Activated CD8-positive, alpha-beta memory T cell treated with anti-CD3 and anti-CD28 coated beads for 1 hour (primary cell): ENCODE results near the gene ITPR2.
"Not testable (repeated sequence)": the region's sequence is repeated elsewhere in the genome, so short reads cannot be mapped to it uniquely, and the experiment has no call there.

ENCODE experiments used
- DNase-seq, 2 donors: peaks; one replicate each; pipeline ENCODE4 v3.0.0-alpha.2; 2020; ENCODE audit warnings: low read depth in 1 of 2; ENCODE audit errors: extremely low read depth in 1 of 2

ITPR2 gene

DNA sequence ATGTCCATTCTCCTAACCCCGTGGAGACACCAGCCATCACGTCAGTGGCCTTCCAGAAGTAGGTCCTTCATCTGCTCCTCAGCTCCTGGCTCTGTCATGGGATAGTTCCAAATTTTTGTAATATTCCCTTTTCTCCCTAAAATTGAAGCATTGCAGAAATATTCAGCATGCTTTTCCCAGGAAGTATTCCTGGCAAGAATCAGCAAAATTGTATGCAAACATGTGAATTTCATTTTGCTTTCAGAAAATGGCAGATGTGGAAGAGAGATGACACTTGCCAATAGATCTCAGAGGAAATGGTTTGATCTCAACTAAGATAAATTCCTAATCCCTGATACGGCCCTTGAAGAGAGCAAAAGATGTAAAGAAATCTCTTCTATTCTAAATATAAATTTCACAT, 298.9 kb downstream of the ITPR2 start:
- no peak for DNase-seq

DNA sequence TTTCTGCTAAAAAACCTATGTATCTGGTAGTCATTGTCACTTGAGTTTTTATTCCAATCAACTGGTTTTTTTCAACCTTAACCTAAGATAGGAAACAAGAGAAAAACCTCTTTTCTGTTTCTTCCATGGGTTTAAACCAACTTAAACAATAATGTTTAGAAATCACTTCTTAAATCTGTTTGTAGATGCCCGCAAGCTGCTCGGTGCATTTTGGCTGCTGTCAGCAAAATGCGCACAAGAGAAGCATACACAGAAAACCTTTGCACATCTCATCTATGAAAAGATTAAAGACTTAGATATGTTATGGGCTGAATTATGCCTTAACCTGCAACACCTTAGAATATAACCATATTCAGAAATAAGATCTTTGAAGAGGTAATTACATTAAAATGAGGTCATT, 299.8 kb downstream of the ITPR2 start:
- no peak for DNase-seq

GRCh38 chr12:26530461-26530860, 302.5 kb downstream of the ITPR2 start:
- DNase-seq: no peak

- DNase-seq: no peak
Measured at GRCh38 chr12:26528943-26529342, 304.1 kb downstream of the ITPR2 start.

- no peak for DNase-seq
Measured at GRCh38 chr12:26527682-26528081, 305.3 kb downstream of the ITPR2 start.

DNA sequence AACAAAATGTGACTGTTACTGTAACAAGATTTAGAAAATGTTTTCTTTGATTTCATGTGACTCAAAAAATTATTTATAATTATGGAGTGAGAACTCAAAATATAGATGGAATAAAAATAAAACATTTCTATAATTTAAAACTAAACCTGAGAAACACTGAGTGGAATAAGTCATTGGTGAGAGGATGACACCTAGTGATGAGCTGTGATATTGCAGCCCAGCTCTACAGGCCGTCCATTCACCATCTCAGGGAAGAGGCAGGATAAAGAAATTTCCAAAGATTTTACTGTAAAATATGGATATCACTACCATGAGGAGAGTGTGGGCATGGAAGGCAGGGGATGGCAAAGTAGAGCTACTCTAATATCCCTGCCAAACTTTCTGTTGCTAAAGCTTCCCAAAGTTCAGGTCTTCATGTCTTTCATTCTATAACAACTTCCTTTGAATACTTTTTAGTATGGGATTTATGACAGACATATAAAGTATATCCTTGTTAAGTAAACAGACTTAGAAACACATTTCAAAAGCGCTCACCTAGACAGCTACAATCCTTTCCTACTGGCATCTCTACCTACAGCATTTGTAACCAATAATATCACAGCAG, 308.0 kb downstream of the ITPR2 start:
- DNase-seq: no peak

- no peak for DNase-seq
Measured at GRCh38 chr12:26523708-26524150, 309.3 kb downstream of the ITPR2 start.

GRCh38 chr12:26520869-26521268, 312.1 kb downstream of the ITPR2 start:
- DNase-seq: no peak

GRCh38 chr12:26520109-26520508, 312.9 kb downstream of the ITPR2 start:
- no peak for DNase-seq

DNA sequence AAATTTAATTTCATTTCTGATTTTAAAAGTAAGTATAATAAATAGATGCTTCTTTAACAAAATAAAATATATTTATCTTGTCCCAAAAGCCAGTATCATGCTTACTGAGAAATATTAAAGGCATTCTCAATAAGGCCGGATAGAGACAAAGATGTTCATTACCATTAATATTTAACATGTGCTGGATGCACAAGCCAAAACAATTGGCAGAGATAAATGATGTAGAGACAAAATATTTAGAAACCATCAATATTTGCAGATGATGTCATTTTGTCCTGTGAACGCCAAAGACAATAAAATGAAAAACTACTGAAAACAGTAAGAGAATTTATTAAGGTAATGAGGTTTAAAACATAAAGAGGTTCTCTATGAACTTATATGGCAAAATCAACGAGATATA, 313.5 kb downstream of the ITPR2 start:
- no peak for DNase-seq

- DNase-seq: not testable (repeated sequence)
Measured at GRCh38 chr12:26517320-26517719, 315.7 kb downstream of the ITPR2 start.

- no peak for DNase-seq
Measured at GRCh38 chr12:26514364-26514763, 318.6 kb downstream of the ITPR2 start.

DNA sequence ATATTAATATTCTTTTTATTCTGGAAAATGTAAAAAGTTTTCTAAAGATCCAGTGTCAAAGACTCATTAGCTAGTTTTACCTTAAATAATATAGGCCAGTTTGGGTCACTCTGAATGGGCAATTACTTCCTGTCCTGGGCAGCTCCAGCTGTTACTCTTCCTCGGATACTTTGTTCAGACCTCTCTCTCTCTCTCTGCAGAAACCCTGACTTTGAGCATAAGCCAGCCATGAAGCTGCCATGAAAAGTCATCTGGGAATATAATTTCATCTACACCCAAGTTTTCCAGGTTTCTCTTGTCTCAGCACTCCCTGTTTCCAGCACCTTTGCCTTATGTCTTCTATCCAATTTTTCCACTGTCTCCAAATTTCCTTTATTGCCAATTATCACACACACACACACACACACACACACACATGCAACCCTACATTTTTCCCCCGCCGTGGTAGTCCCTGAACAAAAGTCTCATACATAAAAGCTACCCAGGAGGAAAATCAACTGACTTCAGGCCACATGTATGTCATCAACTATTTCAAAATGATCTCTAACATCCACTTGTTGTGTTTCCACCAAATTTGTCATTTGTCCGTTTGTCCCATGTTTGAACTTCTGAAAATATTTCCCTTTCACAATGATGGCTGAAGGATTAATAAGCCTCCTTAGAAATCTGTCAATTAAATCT, 319.5 kb downstream of the ITPR2 start:
- no peak for DNase-seq

GRCh38 chr12:26512213-26512612, 320.8 kb downstream of the ITPR2 start:
- DNase-seq: no peak

GRCh38 chr12:26510354-26510674, 322.7 kb downstream of the ITPR2 start:
- no peak for DNase-seq

GRCh38 chr12:26507613-26508012, 325.4 kb downstream of the ITPR2 start:
- DNase-seq: no peak

- no peak for DNase-seq
Measured at GRCh38 chr12:26499979-26500640, 332.9 kb downstream of the ITPR2 start.

DNA sequence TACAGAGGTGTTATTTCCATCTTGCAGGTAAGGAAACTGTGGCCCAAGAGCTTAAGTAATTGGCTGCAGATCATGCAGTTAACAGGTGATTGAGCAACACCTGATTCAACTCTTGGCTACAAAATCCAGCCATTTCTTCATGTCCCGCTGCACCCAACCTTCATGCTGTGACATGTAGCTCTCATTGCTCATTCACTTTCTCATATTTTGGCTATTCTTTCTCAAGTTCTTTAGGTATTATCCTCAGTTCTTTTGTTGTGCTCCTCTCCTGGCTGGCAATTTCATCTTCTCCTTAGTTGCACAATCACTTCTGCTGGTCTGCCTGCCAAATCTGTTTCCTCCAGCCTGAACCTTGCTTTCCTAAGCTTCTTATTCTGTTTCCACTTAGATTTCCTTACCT, 336.8 kb downstream of the ITPR2 start:
- no peak for DNase-seq

- DNase-seq: no peak
Measured at GRCh38 chr12:26493656-26494055, 339.3 kb downstream of the ITPR2 start.

- DNase-seq: no peak
Measured at GRCh38 chr12:26492406-26492805, 340.6 kb downstream of the ITPR2 start.

DNA sequence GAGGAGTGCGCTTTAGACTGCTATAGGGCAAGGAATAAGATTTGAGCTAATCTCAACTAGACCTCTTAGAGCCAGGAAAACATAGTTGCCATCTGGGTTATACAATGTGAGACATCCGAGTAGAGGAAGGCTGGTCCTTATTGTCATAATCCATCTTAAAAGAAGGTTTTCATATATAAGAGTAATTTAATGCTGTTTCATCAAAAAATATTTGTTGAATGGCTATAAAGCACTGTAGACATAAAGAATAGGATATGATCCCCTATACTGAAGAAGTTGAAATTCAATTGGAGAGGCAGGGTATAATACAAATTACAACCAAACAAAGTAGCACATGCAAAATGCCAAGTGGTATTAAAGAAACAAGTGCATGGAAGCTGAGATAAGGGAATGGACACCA, 343.1 kb downstream of the ITPR2 start:
- DNase-seq: no peak

DNA sequence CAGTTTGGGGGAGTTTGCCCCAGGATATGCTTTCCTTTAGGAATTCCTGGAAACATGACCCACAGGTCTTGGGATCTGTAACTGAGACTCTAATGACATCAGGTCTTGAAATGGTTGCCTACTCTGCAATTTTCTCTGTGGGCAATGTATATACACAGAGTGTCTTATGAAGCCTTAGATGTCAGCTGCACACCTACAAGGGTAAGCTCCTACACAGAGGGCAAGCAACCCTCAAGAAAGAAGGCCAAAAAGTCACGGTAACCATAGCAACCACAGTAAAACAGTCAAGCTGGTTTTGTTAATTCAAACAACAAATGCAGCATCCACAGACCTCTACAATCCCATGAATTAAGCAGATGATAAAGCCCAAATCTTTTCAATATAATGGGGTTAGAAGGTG, 344.6 kb downstream of the ITPR2 start:
- no peak for DNase-seq
